H1 (cell line): ENCODE data around the gene FBXW2. TPM values are rescaled to one million over a fixed set of nuclear protein-coding genes. Genes with fewer than 3 reads are reported as not detected.

Experiments
- CTCF ChIA-PET: fragments of 300-600 bp; sonication (Branson Sonifier 250); formaldehyde crosslinking; loops from one replicate; lab custom pipeline; 2021; ENCODE audit not compliant: partially characterized antibody; lab: Charles Lee
- POLR2A ChIA-PET: fragments of 300-600 bp; sonication (Branson Sonifier 250); formaldehyde crosslinking; loops from one replicate; lab custom pipeline; 2021; ENCODE audit warnings: inconsistent platforms; ENCODE audit not compliant: partially characterized antibody; lab: Charles Lee
- DNase-seq, 2 experiments: peaks; one replicate each; pipeline versions ENCODE4 v3.0.0 to v3.0.0-alpha.2; 2010 to 2022; ENCODE audit warnings: low spot score in 2 of 2, low read depth in 1 of 2, mixed read lengths in 1 of 2
- FAIRE-seq: peaks from 2 replicates; lab custom pipeline; 2011; peaks lifted over from hg19 to GRCh38; lab: Jason Lieb, UNC
- H2AFZ ChIP-seq: 2 replicates; pipeline ENCODE4 v1.8.1; 2012; ENCODE audit warnings: low read length, inconsistent platforms
- H2AK5ac ChIP-seq: 2 replicates; pipeline ENCODE4 v1.6.1; 2013; ENCODE audit warnings: low read depth, low read length
- H2BK120ac ChIP-seq: replicated peaks from 2 replicates; pipeline ENCODE3; 2013; ENCODE audit warnings: low read depth, low read length, inconsistent platforms
- H2BK12ac ChIP-seq: 2 replicates; pipeline ENCODE4 v1.6.1; 2013; ENCODE audit warnings: low read depth, low read length
- H2BK15ac ChIP-seq: 2 replicates; pipeline ENCODE4 v1.6.1; 2013; ENCODE audit warnings: low read length
- H2BK20ac ChIP-seq: 2 replicates; pipeline ENCODE4 v1.6.1; 2013; ENCODE audit warnings: low read length
- H2BK5ac ChIP-seq: 2 replicates; pipeline ENCODE4 v1.6.1; 2013; ENCODE audit warnings: low read depth, low read length
- H3K14ac ChIP-seq: 2 replicates; pipeline ENCODE4 v1.6.1; 2013; ENCODE audit warnings: inconsistent platforms; ENCODE audit not compliant: insufficient read length
- H3K18ac ChIP-seq: 2 replicates; pipeline ENCODE4 v1.6.1; 2013; ENCODE audit warnings: low read length; ENCODE audit errors: extremely low read depth
- H3K23ac ChIP-seq: 2 replicates; pipeline ENCODE4 v1.6.1; 2013; ENCODE audit warnings: inconsistent platforms; ENCODE audit not compliant: insufficient read length
- H3K23me2 ChIP-seq: 2 replicates; pipeline ENCODE4 v1.6.1; 2013; ENCODE audit warnings: low read depth, low read length
- H3K27ac ChIP-seq: 2 replicates; pipeline ENCODE4 v1.6.1; 2011; ENCODE audit warnings: low read depth, low read length, inconsistent platforms
- H3K27me3 ChIP-seq, 4 experiments: replicated peaks in 1 of 4; 1 replicate in 1 of 4; 2 replicates in 3 of 4; pipeline versions ENCODE4 v1.6.1 to v1.8.1; 2011 to 2013; ENCODE audit warnings: low read length in 3 of 4, mild to moderate bottlenecking in 3 of 4, inconsistent platforms in 2 of 4, mixed read lengths in 2 of 4, moderate library complexity in 1 of 4; ENCODE audit not compliant: control insufficient read depth in 3 of 4, insufficient read depth in 3 of 4; ENCODE audit errors: extremely low read depth in 1 of 4
- H3K36me3 ChIP-seq, 4 experiments: 2 replicates each; pipeline versions ENCODE4 v1.6.1 to v1.8.1; 2011 to 2013; ENCODE audit warnings: mild to moderate bottlenecking in 4 of 4, low read length in 3 of 4, moderate library complexity in 2 of 4, control low read depth in 1 of 4, inconsistent platforms in 1 of 4; ENCODE audit not compliant: insufficient read depth in 4 of 4, control insufficient read depth in 2 of 4
- H3K4ac ChIP-seq: replicated peaks from 2 replicates; pipeline ENCODE3; 2013; ENCODE audit warnings: low read length, low read depth, mixed read lengths, inconsistent platforms; ENCODE audit not compliant: insufficient read length
- H3K4me1 ChIP-seq, 4 experiments: replicated peaks in 1 of 4; 1 replicate in 1 of 4; 2 replicates in 3 of 4; pipeline versions ENCODE4 v1.6.1 to v1.8.1; 2011 to 2013; ENCODE audit warnings: low read length in 3 of 4, inconsistent platforms in 2 of 4, mixed read lengths in 1 of 4; ENCODE audit not compliant: insufficient read depth in 4 of 4, control insufficient read depth in 3 of 4
- H3K4me2 ChIP-seq, 2 experiments: 2 replicates each; pipeline versions ENCODE4 v1.6.1 to v1.8.1; 2011 to 2013; ENCODE audit warnings: low read depth in 2 of 2, low read length in 2 of 2, control low read depth in 1 of 2, inconsistent platforms in 1 of 2, mild to moderate bottlenecking in 1 of 2; ENCODE audit not compliant: insufficient read depth in 1 of 2
- H3K4me3 ChIP-seq, 4 experiments: fragments of 200-600, 300-600 bp in 1 of 4; sonication (generic), shearing (Covaris generic), sonication (Bioruptor Twin) in 1 of 4; 2 replicates each; pipeline versions ENCODE4 v1.5.1 to v1.8.1; 2011 to 2016; ENCODE audit warnings: low read length in 4 of 4, low read depth in 3 of 4, control low read depth in 2 of 4, inconsistent platforms in 2 of 4, mild to moderate bottlenecking in 2 of 4, mixed read lengths in 1 of 4, moderate library complexity in 1 of 4; ENCODE audit not compliant: insufficient read depth in 2 of 4; ENCODE audit errors: extremely low read depth in 1 of 4
- H3K56ac ChIP-seq: replicated peaks from 2 replicates; pipeline ENCODE3; 2013; ENCODE audit warnings: low read depth, mild to moderate bottlenecking, mixed read lengths, low read length, inconsistent platforms; ENCODE audit not compliant: insufficient read length
- H3K79me1 ChIP-seq: 2 replicates; pipeline ENCODE4 v1.6.1; 2013; ENCODE audit warnings: low read depth, low read length, control low read depth
- H3K79me2 ChIP-seq, 2 experiments: 2 replicates each; pipeline versions ENCODE4 v1.6.1 to v1.8.1; 2012 to 2013; ENCODE audit warnings: low read length in 2 of 2, mild to moderate bottlenecking in 2 of 2, inconsistent platforms in 1 of 2; ENCODE audit not compliant: insufficient read depth in 2 of 2, control insufficient read depth in 1 of 2
- H3K9ac ChIP-seq, 4 experiments: replicated peaks in 1 of 4; 1 replicate in 1 of 4; 2 replicates in 3 of 4; pipeline versions ENCODE4 v1.6.1 to v1.8.1; 2011 to 2013; ENCODE audit warnings: low read depth in 3 of 4, low read length in 3 of 4, control low read depth in 2 of 4, mild to moderate bottlenecking in 2 of 4, moderate library complexity in 2 of 4, inconsistent platforms in 1 of 4; ENCODE audit errors: extremely low read depth in 1 of 4
- H3K9me3 ChIP-seq, 2 experiments: 2 replicates each; pipeline versions ENCODE4 v1.6.1 to v1.8.1; 2012 to 2013; ENCODE audit warnings: mild to moderate bottlenecking in 2 of 2, moderate library complexity in 2 of 2, control low read depth in 1 of 2, inconsistent platforms in 1 of 2, low read depth in 1 of 2, low read length in 1 of 2, mixed read lengths in 1 of 2; ENCODE audit not compliant: insufficient read depth in 2 of 2
- H4K20me1 ChIP-seq, 2 experiments: replicated peaks in 1 of 2; 2 replicates each; pipeline versions ENCODE3 to v1.8.1; 2011 to 2013; ENCODE audit warnings: inconsistent platforms in 2 of 2, low read length in 2 of 2, mild to moderate bottlenecking in 1 of 2; ENCODE audit not compliant: insufficient read depth in 2 of 2, control insufficient read depth in 1 of 2
- H4K5ac ChIP-seq: 2 replicates; pipeline ENCODE4 v1.6.1; 2013; ENCODE audit warnings: low read length, low read depth, mixed read lengths, inconsistent platforms; ENCODE audit not compliant: insufficient read length
- H4K8ac ChIP-seq: 2 replicates; pipeline ENCODE4 v1.8.0; 2013; ENCODE audit warnings: mild to moderate bottlenecking, moderate library complexity, low read length, inconsistent platforms; ENCODE audit not compliant: insufficient read depth; ENCODE audit errors: extremely low read depth
- H4K91ac ChIP-seq: replicated peaks from 2 replicates; pipeline ENCODE3; 2013; ENCODE audit warnings: low read length, mixed read lengths, inconsistent platforms; ENCODE audit not compliant: insufficient read length
- GABPA ChIP-seq: IDR thresholded peaks from 2 replicates; pipeline ENCODE4 v1.6.1; 2011; ENCODE audit warnings: mild to moderate bottlenecking, low read length, moderate library complexity, borderline replicate concordance; ENCODE audit not compliant: insufficient read depth
- HDAC6 ChIP-seq: IDR thresholded peaks from one replicate; pipeline ENCODE4 v1.7.1; 2012; ENCODE audit warnings: low read depth, mild to moderate bottlenecking, inconsistent platforms, low read length, moderate library complexity
- JUND ChIP-seq: IDR thresholded peaks from 2 replicates; pipeline ENCODE4 v1.6.1; 2011; ENCODE audit warnings: mild to moderate bottlenecking, improper control_type of control experiment, low read length
- KDM1A ChIP-seq: fragments of 200-600, 300-600 bp; sonication (generic); IDR thresholded peaks from 2 replicates; pipeline ENCODE4 v1.7.1; 2016; ENCODE audit warnings: mild to moderate bottlenecking, low read length, borderline replicate concordance
- POLR2A ChIP-seq, 2 experiments: IDR thresholded peaks; 1 replicate in 1 of 2; 2 replicates in 1 of 2; pipeline ENCODE4 v1.6.1; 2011; ENCODE audit warnings: low read depth in 2 of 2, low read length in 2 of 2, mild to moderate bottlenecking in 2 of 2; ENCODE audit errors: control extremely low read depth in 1 of 2
- POU5F1 ChIP-seq: IDR thresholded peaks from 2 replicates; pipeline ENCODE4 v1.6.1; 2011; ENCODE audit warnings: low read depth, mild to moderate bottlenecking, low read length, moderate library complexity
- SP1 ChIP-seq: IDR thresholded peaks from 2 replicates; pipeline ENCODE4 v1.6.1; 2011; ENCODE audit warnings: low read depth, low read length
- SP4 ChIP-seq: IDR thresholded peaks from 2 replicates; pipeline ENCODE4 v1.6.1; 2012; ENCODE audit warnings: low read length, inconsistent platforms
- TAF1 ChIP-seq: IDR thresholded peaks from 2 replicates; pipeline ENCODE4 v1.6.1; 2011; ENCODE audit warnings: mild to moderate bottlenecking, low read depth, low read length
- WGBS, 2 experiments: shearing (Covaris generic) in 1 of 2; methylation state at CpG; one replicate each; pipeline versions ENCODE4 v1.1.6 to v1.1.7; 2013 to 2015; ENCODE audit warnings: low lambda C conversion rate in 2 of 2, mixed read lengths in 2 of 2, inconsistent platforms in 1 of 2, low coverage in 1 of 2, missing lambda C conversion rate in 1 of 2; ENCODE audit not compliant: insufficient replicate concordance in 2 of 2, insufficient coverage in 1 of 2, insufficient read length in 1 of 2; ENCODE audit errors: extremely low coverage in 1 of 2, missing lambda C conversion rate in 1 of 2; 5-methylcytosine and 5-hydroxymethylcytosine counted together
- polyA plus RNA-seq, 7 experiments: library from polyadenylated mRNA; depleted of rRNA in 3 of 7; stranded (reverse) in 5 of 7; unstranded in 2 of 7; fragments of >200 nt in 5 of 7; fragments of 200-250 nt in 2 of 7; gene quantifications; 1 replicate in 5 of 7; 2 replicates in 1 of 7; 4 replicates in 1 of 7; pipeline versions ENCODE4 v1.2.1 to v1.2.3, GENCODE V29; 2011 to 2013; ENCODE audit warnings: missing spikeins in 2 of 7, mixed read lengths in 2 of 7
- total RNA-seq: library from RNA; stranded (reverse); fragmentation: NEBNext Ultra II Directional; extraction: Animal tissue kit (Norgen Biotek cat#: 25700); gene quantifications from 2 replicates; pipeline ENCODE4 v1.2.1, GENCODE V29; 2021

FBXW2 gene
- total and polyA plus RNA-seq, 2 of the 8 experiments (the other 6 are each of a cell fraction or from before 2014, with no cell fraction given): 19.2 to 65.3 TPM

DNA sequence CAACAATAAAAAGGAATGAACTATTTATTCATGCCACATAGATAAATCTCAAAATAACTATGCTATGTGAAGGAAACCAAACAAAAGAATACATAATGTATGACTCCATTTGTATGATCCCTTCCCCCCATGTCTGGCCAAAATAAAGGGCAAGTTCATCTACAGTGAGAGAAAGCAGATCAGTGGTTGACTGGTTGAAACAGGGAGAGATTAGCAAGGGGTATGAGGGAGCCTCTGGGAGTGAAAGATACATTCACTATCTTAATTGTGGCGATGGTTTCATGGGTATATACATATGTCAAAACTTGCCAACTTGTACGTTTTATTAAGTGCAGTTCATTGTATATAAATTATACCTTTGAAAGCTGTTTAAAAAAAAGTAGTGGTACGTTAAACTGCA lies 44.7 kb upstream of the FBXW2 start:
- Histone ChIP-seq H3K23ac (no peak overlapping the region), H2AK5ac (no peak overlapping the region), H3K27me3 (no peaks in the 10 kb centered on the region), H3K9me3 (no peaks in the 10 kb centered on the region), H3K79me2 (peaks cover 3 to 58% of the 10 kb centered on the region in 2 experiments; a peak in 3 of 4 replicates), H3K56ac (no peak overlapping the region), H3K36me3 (peaks cover 1 to 5% (median 3%) of the 10 kb centered on the region in 4 experiments; a peak in 6 of 8 replicates), H4K20me1 (peaks cover 0 to 2% of the 10 kb centered on the region in 2 experiments), H3K18ac (no peak overlapping the region), H4K91ac (no peak overlapping the region), H2BK20ac (no peak overlapping the region), H3K79me1 (peaks cover 3% of the 10 kb centered on the region; the same call in 1 of the 2 replicates), H2BK12ac (no peak overlapping the region), H3K14ac (no peak overlapping the region), H3K4me1 (peaks cover 0 to 5% (median 2%) of the 10 kb centered on the region in 4 experiments; a peak in 2 of 7 replicates), H4K5ac (no peak overlapping the region), H4K8ac (no peak overlapping the region), H3K9ac (no peak overlapping the region), H2BK15ac (no peak overlapping the region), H2BK5ac (no peak overlapping the region), H3K4me2 (no peak overlapping the region), H3K4me3 (no peak overlapping the region), H2AFZ (no peak overlapping the region), H3K4ac (no peak overlapping the region), H3K23me2 (peaks cover 5% of the 10 kb centered on the region), H2BK120ac (no peak overlapping the region), H3K27ac (no peak overlapping the region)
- 94% methylated on average over 3 of the region's 3 CpGs; no CpG with 5 or more reads in 1 of the 2 experiments for WGBS, 2 experiments
- POLR2A ChIA-PET: interaction anchor here (0.9 to 1.3 kb wide), 2 partner anchors 10 to 57 kb away, joined by 3 read pairs; no protein-coding TSS in a partner anchor
- CTCF ChIA-PET: no interaction called here
- TF ChIP-seq GABPA: no peak
- no peak for TF ChIP-seq JUND
- TF ChIP-seq POU5F1: no peak
- TF ChIP-seq POLR2A (IDR thresholded peaks at IDR 0.05; ENCODE audit: control extremely low read depth in 1 of 2, low read depth in 2 of 2, low read length in 2 of 2): no peak
- no peak for TF ChIP-seq SP1
- no peak for TF ChIP-seq TAF1
- no peak for TF ChIP-seq HDAC6
- no peak for TF ChIP-seq SP4
- no peak for TF ChIP-seq KDM1A
- FAIRE-seq: no peak
- DNase-seq: no peak
